Subcutaneous abdominal adipose tissue (tissue), 5 donors: ENCODE measurements around the gene NFATC4.
"Not testable (repeated sequence)": the region's sequence is repeated elsewhere in the genome, so short reads cannot be mapped to it uniquely, and the experiment has no call there.

Experiments used
- H3K27ac ChIP-seq: one replicate; pipeline ENCODE4 v1.7.0; 2013; ENCODE audit warnings: low read depth, mild to moderate bottlenecking, inconsistent platforms, low read length, moderate library complexity
- H3K27me3 ChIP-seq, 5 donors: one replicate each; pipeline ENCODE4 v1.7.0; 2013; ENCODE audit warnings: low read length in 5 of 5, inconsistent platforms in 1 of 5; ENCODE audit not compliant: control insufficient read depth in 5 of 5, insufficient read depth in 4 of 5
- H3K36me3 ChIP-seq, 5 donors: one replicate each; pipeline ENCODE4 v1.7.0; 2013; ENCODE audit warnings: low read length in 5 of 5; ENCODE audit not compliant: control insufficient read depth in 5 of 5, insufficient read depth in 5 of 5
- H3K4me1 ChIP-seq, 5 donors: one replicate each; pipeline ENCODE4 v1.7.0; 2013; ENCODE audit warnings: low read length in 5 of 5, mild to moderate bottlenecking in 3 of 5, moderate library complexity in 1 of 5; ENCODE audit not compliant: control insufficient read depth in 5 of 5, insufficient read depth in 5 of 5
- H3K4me3 ChIP-seq, 5 donors: one replicate each; pipeline ENCODE4 v1.7.0; 2013; ENCODE audit warnings: low read length in 5 of 5, low read depth in 1 of 5
- H3K9ac ChIP-seq, 5 donors: one replicate each; pipeline ENCODE4 v1.7.0; 2013; ENCODE audit warnings: low read length in 5 of 5, mild to moderate bottlenecking in 4 of 5, moderate library complexity in 3 of 5
- H3K9me3 ChIP-seq, 5 donors: one replicate each; pipeline ENCODE4 v1.7.0; 2013; ENCODE audit warnings: low read length in 5 of 5; ENCODE audit not compliant: control insufficient read depth in 5 of 5
- donor health status: healthy.
- donor health status: healthy.
- donor health status: healthy.
- donor health status: healthy.
- donor health status: healthy.

NFATC4 gene

DNA sequence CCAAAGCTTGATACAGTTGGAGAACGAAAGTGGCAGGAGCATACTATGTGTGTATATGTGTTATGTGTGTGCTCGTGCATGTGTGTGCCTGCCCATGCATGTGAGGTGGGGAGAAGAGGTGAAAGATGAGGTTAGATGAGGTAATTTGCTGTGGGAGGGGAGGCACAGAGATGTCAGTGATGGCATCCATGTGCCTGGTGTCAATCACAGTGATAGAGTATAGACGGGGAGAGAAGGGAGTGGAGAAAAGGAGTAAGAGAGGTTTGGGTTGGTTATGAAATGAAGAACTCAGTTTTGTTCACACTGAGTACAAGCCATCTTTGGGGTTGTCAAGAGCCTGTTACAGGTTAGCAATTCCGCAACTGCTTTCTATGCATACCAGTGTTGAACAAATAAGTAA lies 16.2 kb downstream of the NFATC4 start:
- no peaks in the 10 kb centered on the region for H3K36me3 ChIP-seq
- peaks cover 0 to 6% (median 0%) of the 10 kb centered on the region in 5 donors for H3K27me3 ChIP-seq
- H3K4me3 ChIP-seq, result no peak overlapping the region
- no peak overlapping the region for H3K9ac ChIP-seq
- no peaks in the 10 kb centered on the region for H3K9me3 ChIP-seq
- H3K4me1 ChIP-seq, result peaks cover 0 to 3% (median 0%) of the 10 kb centered on the region in 5 donors
- H3K27ac ChIP-seq, result no peak overlapping the region

DNA sequence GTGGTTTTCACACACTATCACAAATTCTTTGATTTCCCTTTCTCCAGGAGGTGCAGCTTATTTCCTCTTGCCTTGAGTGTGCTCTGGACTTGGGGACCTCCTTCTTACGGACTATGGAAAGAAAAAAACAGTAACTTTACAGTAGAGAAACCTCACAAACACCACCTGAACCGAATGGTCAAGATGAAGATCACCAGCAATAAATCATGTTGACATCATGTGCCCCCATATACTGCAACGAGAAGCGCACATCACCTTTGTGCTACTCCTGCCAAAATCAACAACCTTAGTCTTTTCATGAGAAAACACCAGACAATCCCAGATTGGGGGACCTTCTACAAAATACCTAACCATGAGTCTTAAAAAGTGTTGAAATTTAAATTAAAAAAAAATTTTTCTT lies 17.5 kb downstream of the NFATC4 start:
- no peak overlapping the region for H3K9ac ChIP-seq
- H3K27me3 ChIP-seq, result peaks cover 0 to 8% (median 0%) of the 10 kb centered on the region in 5 donors
- no peak overlapping the region for H3K27ac ChIP-seq

DNA sequence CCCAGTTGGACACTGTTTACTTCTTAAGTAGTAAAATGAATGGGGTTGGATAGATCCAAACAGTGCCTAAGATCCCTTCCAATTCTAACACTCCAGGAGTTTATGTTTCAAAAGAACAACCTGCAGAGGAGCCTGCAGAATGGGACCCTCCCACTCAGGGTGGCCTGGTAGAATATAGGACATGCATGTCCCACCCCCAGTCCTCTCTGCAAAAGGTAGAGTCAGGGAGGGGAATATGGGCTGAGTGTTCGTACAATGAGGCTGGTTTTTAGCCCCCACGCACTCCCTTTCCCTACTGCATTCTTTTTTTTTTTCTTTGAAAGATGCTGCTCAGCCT lies 19.0 kb downstream of the NFATC4 start:
- Histone ChIP-seq H3K9me3 (no peaks in the 10 kb centered on the region), H3K9ac (no peak overlapping the region), H3K27me3 (peaks cover 0 to 9% (median 5%) of the 10 kb centered on the region in 5 donors), H3K36me3 (no peaks in the 10 kb centered on the region), H3K4me1 (peaks cover 0 to 8% (median 0%) of the 10 kb centered on the region in 5 donors), H3K27ac (no peak overlapping the region), H3K4me3 (no peak overlapping the region)

More for the DNA sequence above, 17.5 kb downstream of the NFATC4 start:
- H3K4me1 ChIP-seq, result peaks cover 0 to 8% (median 0%) of the 10 kb centered on the region in 5 donors
- no peaks in the 10 kb centered on the region for H3K9me3 ChIP-seq
- no peaks in the 10 kb centered on the region for H3K36me3 ChIP-seq
- H3K4me3 ChIP-seq, result no peak overlapping the region

DNA sequence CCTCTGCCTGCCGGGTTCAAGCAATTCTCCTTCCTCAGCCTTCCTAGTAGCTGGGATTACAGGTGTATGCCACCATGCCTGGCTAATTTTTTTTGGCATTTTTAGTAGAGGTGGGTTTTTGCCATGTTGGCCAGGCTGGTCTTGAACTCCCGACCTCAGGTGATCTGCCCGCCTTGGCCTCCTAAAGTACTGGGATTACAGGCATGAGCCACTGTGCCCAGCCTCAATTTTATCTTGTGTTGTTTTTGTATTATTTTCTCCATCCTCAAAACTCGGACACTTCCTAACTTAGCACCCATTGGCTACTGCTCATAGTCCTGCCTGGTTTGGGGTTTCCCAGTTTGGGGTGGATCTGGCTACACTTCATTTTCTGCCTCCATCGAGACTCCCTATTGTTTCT lies 19.6 kb downstream of the NFATC4 start:
- not testable (repeated sequence) for H3K4me1 ChIP-seq, H3K4me3 ChIP-seq, H3K9ac ChIP-seq, H3K36me3 ChIP-seq, H3K27ac ChIP-seq, H3K27me3 ChIP-seq, H3K9me3 ChIP-seq

DNA sequence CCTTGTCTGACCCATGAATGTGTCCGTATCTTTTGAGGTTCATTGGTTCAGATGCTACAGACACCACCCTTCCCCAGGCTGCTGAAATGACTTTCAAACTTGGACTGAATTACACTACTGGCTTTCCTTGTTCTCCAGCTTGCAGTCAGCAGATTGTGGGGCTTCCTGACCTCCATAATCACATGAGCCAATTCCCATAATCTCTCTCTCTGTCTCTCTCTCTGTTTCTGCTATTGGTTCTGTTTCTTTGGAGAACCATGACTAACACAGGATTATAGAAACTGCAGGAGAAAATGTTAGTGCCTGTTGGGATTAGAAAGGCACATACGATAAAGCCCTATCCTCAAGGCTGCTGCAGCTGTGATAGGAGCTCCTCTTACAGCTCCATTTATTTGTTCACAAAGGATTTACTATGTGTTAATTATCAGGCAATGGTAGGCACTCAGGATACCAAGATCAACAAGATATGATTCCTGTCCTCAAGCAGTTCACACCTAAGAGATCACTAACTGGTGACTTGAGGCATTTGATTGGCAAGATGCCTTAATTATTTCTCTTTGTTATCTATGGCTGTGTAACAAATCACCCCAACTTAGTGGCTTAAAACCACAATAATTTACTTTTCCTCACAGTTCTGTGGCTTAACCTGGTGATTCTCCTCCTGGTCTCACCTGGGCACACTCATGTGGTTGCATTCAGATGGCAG lies 20.6 kb downstream of the NFATC4 start:
- Histone ChIP-seq H3K4me1 (peaks cover 0 to 8% (median 0%) of the 10 kb centered on the region in 5 donors), H3K36me3 (no peaks in the 10 kb centered on the region), H3K27ac (no peak overlapping the region), H3K4me3 (no peak overlapping the region), H3K27me3 (peaks cover 0 to 9% (median 5%) of the 10 kb centered on the region in 5 donors), H3K9me3 (no peaks in the 10 kb centered on the region), H3K9ac (no peak overlapping the region)

DNA sequence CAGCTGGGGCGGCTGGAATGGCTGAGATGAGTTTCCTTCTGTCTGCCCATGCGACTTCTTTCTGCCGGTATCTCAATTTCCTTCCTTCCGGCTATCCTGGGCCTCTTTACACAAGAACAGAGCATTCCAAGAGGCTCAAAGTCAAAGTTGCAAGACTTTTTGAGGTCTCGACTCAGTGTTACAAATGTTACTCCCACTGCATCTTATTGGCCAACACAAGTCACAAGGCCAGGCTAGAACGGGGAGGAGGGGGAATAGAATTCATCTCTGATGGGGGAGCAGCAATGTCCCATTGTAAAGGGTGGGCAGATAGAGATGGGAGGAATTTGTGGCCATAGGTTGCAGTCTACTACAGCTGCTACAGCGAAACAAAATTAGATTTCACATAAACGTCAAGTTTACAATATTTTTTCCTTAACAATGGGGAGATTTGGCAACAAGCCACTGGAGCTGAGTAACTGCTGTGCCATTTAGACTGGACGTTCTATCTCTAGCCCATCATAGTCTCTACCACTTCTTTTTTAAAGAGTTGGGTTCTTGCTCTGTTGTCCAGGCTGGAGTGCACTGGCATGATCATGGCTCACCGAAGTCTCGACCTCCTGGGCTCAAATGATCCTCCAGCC lies 21.4 kb downstream of the NFATC4 start:
- H3K27ac ChIP-seq, result no peak overlapping the region
- no peak overlapping the region for H3K4me3 ChIP-seq
- no peaks in the 10 kb centered on the region for H3K9me3 ChIP-seq
- H3K36me3 ChIP-seq, result no peaks in the 10 kb centered on the region
- H3K4me1 ChIP-seq, result peaks cover 0 to 8% (median 0%) of the 10 kb centered on the region in 5 donors
- H3K27me3 ChIP-seq, result peaks cover 0 to 8% (median 4%) of the 10 kb centered on the region in 5 donors
- H3K9ac ChIP-seq, result no peak overlapping the region

DNA sequence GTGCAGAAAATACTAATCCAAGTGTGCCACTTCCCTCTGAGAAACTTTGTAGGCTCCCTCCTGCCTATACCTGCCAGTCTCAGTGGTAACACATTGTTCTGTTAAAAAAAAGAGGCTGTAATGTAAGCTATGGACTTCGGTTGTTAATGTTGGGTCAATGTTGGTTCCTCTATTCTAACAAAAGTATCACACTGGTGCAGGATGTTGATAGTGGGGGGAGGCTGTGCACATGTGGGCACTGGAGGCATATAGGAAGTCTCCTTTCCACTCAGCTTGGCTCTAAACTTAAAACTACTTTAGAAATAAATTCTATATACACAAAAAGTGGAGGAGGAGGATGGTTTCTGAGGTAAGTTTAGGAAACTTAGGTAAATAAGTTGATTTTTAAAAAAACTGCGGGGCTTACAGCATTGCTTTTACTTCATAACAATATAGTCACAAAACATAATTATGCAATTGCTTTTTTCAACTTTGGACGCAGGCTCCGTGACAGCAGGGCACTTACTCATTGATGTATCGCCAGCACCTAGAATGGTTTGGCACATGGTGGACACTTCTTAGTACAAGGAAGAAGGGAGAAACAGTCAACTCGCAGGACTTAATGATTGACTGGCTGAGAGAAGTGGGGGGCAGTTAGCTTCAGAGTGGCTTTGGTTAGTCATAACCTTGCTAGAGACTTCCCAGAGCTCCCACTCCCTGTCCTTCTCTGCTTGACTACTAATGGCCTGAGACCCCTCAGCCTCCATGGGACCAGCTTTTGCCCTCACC lies 22.9 kb downstream of the NFATC4 start:
- Histone ChIP-seq H3K27me3 (peaks cover 0 to 8% (median 4%) of the 10 kb centered on the region in 5 donors), H3K9ac (no peak overlapping the region), H3K36me3 (no peaks in the 10 kb centered on the region), H3K9me3 (no peaks in the 10 kb centered on the region), H3K4me3 (no peak overlapping the region), H3K27ac (no peak overlapping the region), H3K4me1 (peaks cover 0 to 8% (median 0%) of the 10 kb centered on the region in 5 donors)

DNA sequence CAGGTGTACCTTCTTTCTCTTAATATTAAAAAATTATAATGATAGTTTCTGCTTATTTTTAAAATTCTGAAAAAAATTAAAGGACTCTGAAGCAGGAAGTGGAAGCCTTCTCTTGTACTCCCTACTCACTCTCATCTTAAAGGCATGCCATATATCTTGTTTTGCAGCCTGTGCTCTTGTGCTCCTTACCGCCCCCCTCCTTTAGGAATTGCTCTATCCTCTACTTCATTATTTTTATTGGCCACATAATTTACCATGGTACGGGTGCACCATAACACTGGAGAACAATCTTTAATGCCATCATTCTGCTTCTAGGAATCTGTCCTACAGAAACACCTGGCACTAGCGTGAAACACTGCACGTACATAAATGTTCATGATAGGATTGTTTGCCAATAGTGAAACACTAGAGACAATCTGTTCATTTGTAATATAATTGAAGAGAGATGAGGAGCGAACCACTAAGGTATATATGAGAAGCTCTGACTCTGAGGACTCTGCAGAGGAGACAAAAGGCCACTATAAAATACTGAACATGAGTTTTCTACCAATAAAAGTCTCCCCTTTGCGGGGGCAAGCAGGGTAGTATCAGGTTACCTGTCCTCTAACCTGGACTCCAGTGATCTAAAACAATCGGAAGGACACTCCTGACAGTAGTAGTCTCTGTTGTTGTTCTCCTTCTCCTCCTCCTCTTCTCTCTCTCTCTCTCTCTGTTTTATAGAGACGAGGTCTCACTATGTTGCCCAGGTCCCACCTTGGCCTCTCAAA lies 24.5 kb downstream of the NFATC4 start:
- Histone ChIP-seq H3K4me3 (no peak overlapping the region), H3K9ac (no peak overlapping the region), H3K36me3 (no peaks in the 10 kb centered on the region), H3K27ac (no peak overlapping the region), H3K4me1 (peaks cover 0 to 8% (median 0%) of the 10 kb centered on the region in 5 donors), H3K9me3 (no peaks in the 10 kb centered on the region), H3K27me3 (peaks cover 0 to 8% (median 4%) of the 10 kb centered on the region in 5 donors)

DNA sequence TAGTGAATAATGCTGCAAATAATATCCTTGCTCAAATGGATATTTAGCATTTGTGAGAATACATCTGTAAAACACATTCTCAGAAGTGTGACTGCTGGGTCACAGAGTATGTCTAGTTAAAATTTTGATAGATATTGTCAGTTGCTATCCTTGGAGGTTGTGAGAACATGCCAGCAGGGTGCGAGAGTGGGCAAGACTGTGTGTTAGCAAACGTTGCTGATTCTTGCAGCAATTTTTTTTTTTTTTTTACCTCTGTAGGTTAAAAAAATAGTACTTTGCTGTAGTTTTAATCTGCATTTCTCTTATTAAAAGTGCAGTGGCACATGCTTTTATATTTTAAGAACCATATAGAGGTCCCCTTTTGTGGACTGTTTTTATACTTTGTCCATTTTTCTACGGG lies 26.3 kb downstream of the NFATC4 start:
- Histone ChIP-seq H3K27me3 (peaks cover 0 to 8% (median 4%) of the 10 kb centered on the region in 5 donors), H3K9ac (no peak overlapping the region), H3K27ac (no peak overlapping the region), H3K36me3 (no peaks in the 10 kb centered on the region), H3K4me1 (peaks cover 0 to 13% (median 8%) of the 10 kb centered on the region in 5 donors), H3K4me3 (no peak overlapping the region), H3K9me3 (no peaks in the 10 kb centered on the region)
